Midbrain (tissue), 1 donor: Measurements from ENCODE around the gene TBC1D21.
A peak's percentile ranks its signal among the peaks of the same experiment; 100 is the strongest.
"Not testable (repeated sequence)": the region's sequence is repeated elsewhere in the genome, so short reads cannot be mapped to it uniquely, and the experiment has no call there.

Source experiments
- DNase-seq: peaks from one replicate; lab custom pipeline; 2025; lab: John Stamatoyannopoulos, UW

TBC1D21 gene

DNA sequence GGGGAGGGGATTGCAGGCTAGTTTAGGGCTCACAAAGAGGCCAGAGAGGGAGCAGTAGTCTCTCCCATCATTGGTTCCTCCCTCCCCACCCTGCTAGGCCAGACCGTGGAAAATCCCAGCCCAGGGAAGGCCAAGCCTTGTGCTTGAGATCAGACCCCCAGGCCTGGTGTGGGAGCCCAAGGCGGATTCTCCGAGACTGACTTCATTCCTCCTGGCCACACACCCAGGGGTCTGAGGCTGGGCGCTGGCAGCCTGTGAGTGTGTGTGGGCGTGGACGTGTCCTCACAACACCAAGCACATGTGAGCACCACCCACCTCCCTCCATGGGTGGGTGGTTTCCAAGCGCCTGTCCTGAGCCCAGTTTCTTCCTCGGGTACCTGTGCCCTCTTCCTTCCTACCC lies 57.0 kb downstream of the TBC1D21 start:
- no peak for DNase-seq

DNA sequence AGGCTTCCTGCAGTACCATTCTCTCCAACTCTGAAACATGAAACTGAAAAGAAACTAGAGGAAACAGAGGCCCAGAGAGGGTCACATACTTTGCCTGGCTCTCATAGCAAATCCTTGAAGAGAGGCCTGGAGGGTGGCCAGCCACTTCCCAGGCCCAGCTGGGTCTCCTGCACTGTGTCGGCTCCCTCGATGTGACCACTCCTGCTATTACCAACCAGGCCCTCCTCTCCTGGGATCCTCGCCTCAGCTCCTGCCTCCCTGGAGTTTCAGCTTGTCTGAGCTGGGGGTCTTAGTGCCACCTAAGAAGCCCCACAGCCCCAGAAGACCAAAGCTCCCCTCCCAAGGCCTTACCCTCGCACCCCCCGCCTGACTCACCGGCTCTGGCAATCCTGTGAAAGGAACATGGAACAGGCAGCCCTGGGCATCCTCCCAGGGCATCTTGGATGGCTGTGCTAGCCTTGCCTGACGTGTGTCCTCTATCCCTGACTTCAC lies 57.5 kb downstream of the TBC1D21 start:
- no peak for DNase-seq

DNA sequence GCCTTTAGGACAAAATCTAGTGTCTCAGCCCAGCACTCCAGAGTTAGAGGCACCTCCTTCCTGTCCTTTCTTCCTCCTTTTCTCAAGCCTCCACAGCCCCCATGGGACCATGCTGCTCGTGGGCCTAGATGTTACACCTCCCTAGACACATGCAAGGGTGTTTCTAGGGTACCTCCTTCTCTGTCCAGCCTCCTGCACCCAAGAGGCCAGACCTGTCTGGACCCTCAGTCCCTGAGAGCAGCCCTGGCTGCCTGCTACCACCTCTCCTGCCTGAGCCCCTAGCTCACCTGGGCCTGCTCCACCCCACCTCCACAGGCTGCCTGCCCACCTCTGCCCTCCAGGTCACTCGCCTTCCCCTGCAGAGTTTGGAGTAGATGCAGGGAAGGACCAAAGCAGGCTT lies 58.1 kb downstream of the TBC1D21 start:
- no peak for DNase-seq

DNA sequence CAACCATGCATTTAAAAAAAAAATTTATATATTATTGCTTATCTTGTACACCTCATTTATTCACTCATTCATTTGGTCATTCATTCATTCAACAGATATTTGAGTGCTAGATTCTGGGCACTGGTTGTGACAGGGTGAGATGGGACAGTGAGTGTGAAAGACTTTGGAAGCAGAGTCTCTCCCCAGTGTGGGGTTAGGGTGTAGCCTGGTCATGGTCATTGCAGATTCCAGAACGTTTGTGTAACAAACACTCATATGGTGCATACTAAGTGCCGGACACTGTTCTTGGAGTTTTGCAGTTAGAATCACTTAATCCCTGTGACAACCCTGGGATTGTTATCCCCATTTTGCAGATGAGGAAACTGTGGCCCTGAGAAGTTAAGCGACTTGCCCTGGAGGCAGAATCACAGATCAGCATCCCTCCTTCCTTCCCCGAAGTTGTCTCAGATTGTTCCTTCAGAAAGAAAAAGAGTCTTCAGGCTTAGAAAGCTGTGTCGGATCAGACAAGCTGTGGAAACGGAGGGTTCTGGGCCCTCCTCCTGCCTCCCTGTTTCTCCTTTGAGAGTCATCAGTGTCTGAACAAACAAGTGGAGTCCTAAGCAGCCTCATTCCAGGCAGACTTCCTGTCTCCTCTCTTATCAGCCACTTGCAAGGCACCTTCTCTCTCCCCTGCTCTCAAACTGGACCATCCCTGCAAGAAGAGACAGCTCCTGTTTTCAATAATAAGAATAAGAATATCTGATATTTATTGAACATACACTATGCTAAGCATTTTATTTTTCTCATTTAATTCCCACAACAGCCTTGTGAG lies 59.2 kb downstream of the TBC1D21 start:
- DNase-seq, result no peak

DNA sequence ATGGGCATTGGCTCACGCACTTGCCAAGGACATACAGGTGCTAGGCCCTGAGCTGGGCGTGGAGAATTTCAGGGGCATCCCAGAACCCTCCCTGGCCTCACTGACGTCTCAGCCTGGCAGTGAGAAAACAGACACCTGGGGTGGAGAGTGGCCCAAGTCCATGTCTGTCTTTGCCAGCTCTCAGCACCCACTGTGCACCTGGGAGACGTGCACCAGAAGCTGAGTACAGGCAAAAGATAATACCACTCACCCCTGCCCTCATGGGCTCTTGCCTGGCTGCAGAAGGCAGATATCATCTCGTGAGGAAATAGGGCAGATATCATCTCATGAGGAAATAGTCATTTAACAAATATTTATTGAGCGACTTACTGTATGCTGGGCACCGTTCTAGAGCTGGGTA lies 60.9 kb downstream of the TBC1D21 start:
- DNase-seq, result no peak

DNA sequence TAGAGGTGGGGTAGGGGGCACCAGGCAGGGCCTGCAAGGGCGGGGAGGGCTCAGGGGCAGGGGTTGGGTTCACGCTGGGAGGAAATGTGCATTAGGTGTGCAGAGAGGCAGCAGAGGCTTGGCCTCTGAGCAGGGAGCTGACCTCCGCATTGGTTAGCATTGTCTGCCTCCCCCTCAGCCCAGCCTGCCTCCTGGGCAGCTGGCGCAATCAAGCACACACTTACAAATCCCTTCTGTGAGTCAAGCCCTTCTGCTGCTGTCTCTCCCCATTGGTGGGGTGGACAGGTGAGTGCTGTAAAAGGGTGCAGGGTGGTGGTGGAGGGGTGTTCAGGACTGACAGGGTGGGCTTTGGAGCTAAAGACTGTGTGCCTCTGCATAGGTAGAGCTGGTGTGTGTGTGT lies 62.2 kb downstream of the TBC1D21 start:
- no peak for DNase-seq

DNA sequence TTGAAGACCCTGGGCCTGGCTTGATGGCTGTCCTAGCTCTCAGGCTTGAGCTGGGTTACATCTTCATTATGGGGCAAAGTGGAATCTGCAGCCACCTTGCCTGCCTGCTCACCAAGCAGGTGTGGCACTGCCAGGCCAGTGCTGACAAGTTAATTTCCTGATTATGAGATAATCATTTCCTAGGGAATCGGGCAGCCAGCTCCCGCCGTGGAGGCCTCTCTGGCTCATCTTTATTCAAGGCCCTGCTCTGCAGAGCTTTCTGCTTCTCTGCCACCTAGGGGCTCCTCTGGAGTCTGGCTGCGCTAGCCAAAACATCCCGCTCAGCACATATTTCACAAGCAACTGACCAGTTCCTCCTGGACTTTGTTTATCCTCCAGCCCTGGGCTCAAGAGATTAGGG lies 62.8 kb downstream of the TBC1D21 start:
- peak; percentile 12 for DNase-seq

DNA sequence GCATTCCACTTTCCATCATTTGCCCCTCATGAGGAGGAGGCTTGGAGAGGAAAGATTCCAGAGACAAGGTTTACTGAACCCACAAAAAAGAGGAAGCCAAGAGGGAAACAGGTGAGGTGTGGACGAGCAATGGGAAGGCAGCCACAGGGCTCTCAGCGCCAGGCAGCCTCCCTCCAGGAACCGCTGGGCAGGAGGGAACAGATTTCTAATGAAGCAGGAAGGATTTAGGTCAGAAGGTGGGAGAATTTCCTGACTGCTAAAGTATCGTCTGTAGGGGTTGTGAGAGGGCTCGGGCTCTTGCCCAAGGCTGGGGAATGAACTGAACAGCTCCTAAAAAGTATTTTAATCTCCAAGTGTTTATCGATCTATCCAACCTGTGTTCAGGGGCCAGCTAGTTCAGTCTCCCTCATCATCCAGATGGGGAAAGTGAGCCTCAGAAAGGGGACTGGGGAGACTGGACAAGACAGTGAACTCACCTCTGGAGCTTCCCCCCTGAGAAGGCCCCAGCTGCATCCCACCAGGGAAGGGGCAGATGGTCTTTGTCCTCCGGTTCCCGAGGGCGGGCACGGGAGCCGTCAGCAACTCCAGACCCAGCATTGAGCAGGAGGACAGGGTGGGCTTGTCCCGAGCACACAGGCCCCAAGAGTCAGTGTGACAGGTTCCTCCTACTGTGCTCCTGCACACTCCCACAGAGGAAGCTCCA lies 63.4 kb downstream of the TBC1D21 start:
- DNase-seq, result no peak

DNA sequence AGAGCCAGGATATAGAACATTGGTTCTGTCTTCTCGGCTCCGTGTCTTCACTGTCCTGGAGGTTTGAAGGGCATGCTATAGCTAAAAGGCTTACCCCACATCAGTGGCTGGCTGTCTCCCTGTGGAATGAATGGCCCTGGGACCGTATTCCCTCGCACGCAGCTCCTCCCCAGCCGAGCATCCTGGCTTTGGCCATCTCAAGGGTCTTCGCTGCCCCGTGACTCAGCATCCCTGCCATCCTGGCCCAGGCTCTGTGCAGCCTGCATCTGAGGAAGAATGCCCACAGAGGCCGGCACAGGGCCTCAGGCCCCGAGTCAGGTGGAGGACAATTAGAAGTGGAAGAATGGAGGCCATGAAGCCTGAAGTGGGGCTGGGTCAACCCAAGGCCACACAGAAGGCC lies 63.9 kb downstream of the TBC1D21 start:
- DNase-seq, result no peak

DNA sequence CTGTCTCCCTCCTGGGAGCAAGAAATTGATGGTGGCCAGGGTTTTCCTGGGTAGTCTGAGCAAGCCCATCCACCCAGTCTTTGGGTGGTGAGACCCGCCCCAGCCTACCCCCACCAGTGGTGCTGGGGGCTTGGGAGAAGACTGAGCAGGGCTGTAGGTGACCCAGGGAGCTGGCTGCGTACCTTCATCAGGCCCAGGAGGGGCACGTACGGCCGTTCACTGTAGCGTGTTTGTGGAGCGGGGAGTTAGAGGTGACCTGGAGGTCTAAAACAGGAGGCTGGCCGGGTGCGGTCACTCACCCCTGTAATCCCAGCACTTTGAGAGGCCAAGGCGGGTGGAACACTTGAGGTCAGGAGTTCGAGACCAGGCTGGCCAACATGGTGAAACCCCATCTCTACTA lies 64.4 kb downstream of the TBC1D21 start:
- DNase-seq, result no peak

DNA sequence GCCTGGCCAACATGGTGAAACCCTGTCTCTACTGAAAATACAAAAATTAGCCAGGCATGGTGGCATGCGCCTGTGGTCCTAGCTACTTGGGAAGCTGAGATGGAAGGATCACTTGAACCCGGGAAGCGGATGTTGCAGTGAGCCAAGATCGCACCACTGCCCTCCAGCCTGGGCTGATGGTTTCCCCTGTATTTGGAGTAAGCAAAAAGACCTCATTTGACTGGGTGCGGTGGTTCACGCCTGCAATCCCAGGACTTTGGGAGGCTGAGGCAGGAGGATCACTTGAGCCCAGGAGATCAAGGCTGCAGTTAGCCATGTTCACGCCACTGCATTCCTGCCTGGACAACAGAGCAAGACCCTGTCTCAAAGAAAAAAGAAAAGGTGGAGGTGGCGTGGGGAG lies 65.2 kb downstream of the TBC1D21 start:
- DNase-seq, result not testable (repeated sequence)
